H54 (cell line): ENCODE results near the gene NTSR1.
A peak's percentile ranks its signal among the peaks of the same experiment; 100 is the strongest.

Experiments
- DNase-seq: peaks from one replicate; pipeline ENCODE4 v3.0.0; 2011; ENCODE audit warnings: low spot score, mixed read lengths; ENCODE audit not compliant: insufficient read length
- FAIRE-seq: peaks from 3 replicates; lab custom pipeline; 2011; peaks lifted over from hg19 to GRCh38; lab: Jason Lieb, UNC
- POLR2A ChIP-seq: IDR thresholded peaks from 2 replicates; pipeline ENCODE4 v1.6.1; 2011; ENCODE audit warnings: low read depth, mild to moderate bottlenecking, low read length

The NTSR1 gene

GRCh38 chr20:62714006-62714405 lies 5.4 kb downstream of the NTSR1 start:
- no peak for FAIRE-seq
- DNase-seq = no peak
- TF ChIP-seq POLR2A = no peak

GRCh38 chr20:62714799-62715198 lies 6.2 kb downstream of the NTSR1 start:
- TF ChIP-seq POLR2A = no peak
- DNase-seq = no peak
- FAIRE-seq = no peak

- TF ChIP-seq POLR2A = no peak
- FAIRE-seq (no peak), DNase-seq (no peak)
Observed at GRCh38 chr20:62715201-62715600, 6.6 kb downstream of the NTSR1 start.

GRCh38 chr20:62716198-62716940 lies 7.7 kb downstream of the NTSR1 start:
- TF ChIP-seq POLR2A = no peak
- FAIRE-seq (no peak), DNase-seq (peak; percentile 75)

- FAIRE-seq (no peak), DNase-seq (no peak)
- no peak for TF ChIP-seq POLR2A
Observed at GRCh38 chr20:62716941-62717310, 8.3 kb downstream of the NTSR1 start.

- FAIRE-seq (no peak), DNase-seq (no peak)
- no peak for TF ChIP-seq POLR2A
Observed at GRCh38 chr20:62717933-62718332, 9.3 kb downstream of the NTSR1 start.

- DNase-seq (no peak), FAIRE-seq (no peak)
- no peak for TF ChIP-seq POLR2A
Observed at GRCh38 chr20:62718546-62718945, 9.9 kb downstream of the NTSR1 start.

- FAIRE-seq (no peak), DNase-seq (no peak)
- no peak for TF ChIP-seq POLR2A
Observed at GRCh38 chr20:62719250-62719935, 10.8 kb downstream of the NTSR1 start.

GRCh38 chr20:62721511-62722370 lies 13.1 kb downstream of the NTSR1 start:
- FAIRE-seq (no peak), DNase-seq (no peak)
- no peak for TF ChIP-seq POLR2A

GRCh38 chr20:62722627-62723026 lies 14.0 kb downstream of the NTSR1 start:
- no peak for TF ChIP-seq POLR2A
- FAIRE-seq = no peak
- DNase-seq = no peak

GRCh38 chr20:62723351-62723750 lies 14.7 kb downstream of the NTSR1 start:
- FAIRE-seq = no peak
- no peak for TF ChIP-seq POLR2A
- DNase-seq = peak; percentile 72

- FAIRE-seq (no peak), DNase-seq (no peak)
- no peak for TF ChIP-seq POLR2A
Observed at GRCh38 chr20:62723768-62724450, 15.3 kb downstream of the NTSR1 start.
